K562 treated with DMSO at 1 percent for 24 hours (cell line): Measurements from ENCODE around the gene ADAD2. TPM values are rescaled to one million over a fixed set of nuclear protein-coding genes. Genes with fewer than 3 reads are reported as not detected.

Experiments used
- total RNA-seq: library from RNA; unstranded; fragments of 300-600 nt; gene quantifications from 2 replicates; pipeline ENCODE4 v1.2.3, GENCODE V29; 2022; ENCODE audit warnings: low read depth; ENCODE audit not compliant: insufficient read depth

Gene ADAD2
- not detected in 2 replicates for total RNA-seq

DNA sequence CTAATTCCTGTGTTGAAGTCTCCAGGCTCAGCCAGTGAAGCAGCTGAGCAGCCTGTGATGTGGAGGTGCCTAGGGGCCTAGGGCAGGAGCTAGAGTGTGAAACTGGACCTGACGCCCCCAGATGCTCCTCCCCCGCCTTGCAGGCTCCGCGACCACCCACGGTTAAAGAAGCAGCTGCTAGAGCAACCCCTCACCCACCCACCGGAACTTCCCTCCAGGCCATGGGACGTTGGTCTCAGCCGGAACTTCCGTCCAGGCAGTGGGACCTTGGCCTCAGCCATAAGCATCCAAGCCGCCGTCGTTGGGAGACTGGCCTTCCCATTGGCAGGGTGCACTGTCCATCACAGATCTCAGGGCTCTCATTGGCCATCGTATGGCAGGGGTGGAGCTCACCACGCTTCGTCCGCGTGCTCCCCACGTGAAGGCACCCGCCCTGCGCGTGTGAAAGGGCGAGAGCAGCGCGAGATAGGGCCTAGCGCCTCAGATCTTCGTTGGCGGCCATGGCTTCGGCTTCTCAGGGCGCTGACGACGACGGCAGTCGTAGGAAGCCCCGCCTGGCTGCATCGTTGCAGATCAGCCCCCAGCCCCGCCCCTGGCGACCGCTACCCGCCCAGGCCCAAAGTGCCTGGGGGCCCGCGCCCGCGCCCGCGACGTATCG lies at the start of gene ADAD2:
TSS of gene ADAD2 (plus strand) at position 427 of the 658 bp plus-strand sequence. CDS start at position 501, 74 bp downstream.

DNA sequence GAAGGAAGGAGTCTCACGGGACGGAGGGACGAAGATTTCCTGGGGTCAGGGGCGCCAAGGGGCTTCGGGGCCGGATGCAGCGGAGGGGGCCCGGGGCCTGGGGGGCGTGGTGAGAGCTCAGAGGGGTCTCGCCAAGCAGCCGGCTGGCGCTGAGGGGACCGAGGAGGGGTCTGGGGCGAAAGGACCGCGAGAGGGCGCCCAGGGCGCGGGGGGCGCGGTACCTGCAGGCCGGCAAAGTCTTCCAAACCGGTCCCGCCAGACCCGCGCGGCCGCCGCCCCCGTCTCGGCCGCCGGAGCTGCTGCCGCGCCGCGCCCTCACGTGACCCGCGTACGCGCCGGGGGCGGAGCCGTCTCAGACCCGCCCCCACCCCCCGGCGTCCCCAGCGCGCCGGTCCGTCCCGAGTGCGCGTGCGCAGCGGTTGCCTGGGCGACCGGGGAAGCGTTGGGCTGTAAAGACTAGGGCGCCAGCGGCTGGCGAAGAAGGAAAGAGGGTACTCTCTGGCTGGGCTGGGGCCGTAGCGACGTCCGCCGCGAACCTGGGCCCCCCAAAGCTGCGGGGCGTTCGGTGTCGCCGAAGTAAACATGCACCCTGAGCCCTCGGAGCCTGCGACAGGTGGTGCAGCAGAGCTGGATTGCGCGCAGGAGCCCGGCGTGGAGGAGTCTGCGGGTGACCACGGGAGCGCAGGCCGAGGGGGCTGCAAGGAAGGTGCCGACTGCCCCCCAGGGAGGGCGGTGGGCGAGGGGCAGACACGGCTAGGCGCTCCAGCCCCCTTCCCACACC lies 45.9 kb upstream of the ADAD2 start, which contains the start of the genes DNAAF1 and HSDL1:
TSS of gene DNAAF1 (plus strand) at position 450 of the 781 bp plus-strand sequence. CDS start at position 583, 133 bp downstream.
TSS of gene HSDL1 (minus strand) at position 319 of the 781 bp plus-strand sequence. CDS start 13,856 bp downstream, outside the sequence.

DNA sequence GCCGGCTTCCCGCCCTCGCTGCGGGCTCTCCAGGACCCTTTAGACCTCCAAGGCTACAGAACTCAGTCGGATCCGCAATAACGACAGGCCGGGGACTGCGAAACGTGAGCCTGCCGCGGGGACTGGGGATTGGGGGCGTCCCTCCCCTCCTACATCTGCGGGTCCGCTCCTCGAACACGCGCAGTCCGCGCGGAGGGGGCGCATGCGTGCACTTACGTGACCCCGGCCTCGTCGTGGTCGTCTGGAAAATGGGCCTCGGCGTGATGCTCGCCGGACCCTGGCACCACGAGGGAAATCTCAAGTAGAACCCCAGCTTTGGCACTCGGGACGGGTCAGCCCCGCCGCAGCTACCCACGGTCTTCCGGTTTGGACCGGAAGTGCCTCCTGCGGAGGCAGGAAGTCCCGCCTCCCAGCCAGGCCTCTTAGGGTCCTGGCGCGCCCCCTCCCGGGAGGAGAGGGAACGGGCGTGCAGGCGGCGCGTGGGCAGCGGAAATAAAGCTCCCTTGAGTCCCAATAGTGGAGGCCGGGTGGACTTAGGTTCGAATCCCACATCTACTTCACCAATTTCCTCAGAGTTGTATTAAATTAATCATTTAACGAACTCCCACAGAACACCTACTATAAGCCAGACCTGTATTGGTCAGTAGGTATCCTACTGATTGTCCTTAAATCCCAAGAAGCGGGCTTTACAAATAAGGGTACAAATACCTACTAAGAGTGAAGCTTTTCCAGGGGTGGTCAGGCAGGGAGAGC lies 4.1 kb upstream of the ADAD2 start, which contains the start of gene TAF1C:
TSS of gene TAF1C (minus strand) at position 373 of the 753 bp plus-strand sequence. CDS start 2,069 bp downstream, outside the sequence.

DNA sequence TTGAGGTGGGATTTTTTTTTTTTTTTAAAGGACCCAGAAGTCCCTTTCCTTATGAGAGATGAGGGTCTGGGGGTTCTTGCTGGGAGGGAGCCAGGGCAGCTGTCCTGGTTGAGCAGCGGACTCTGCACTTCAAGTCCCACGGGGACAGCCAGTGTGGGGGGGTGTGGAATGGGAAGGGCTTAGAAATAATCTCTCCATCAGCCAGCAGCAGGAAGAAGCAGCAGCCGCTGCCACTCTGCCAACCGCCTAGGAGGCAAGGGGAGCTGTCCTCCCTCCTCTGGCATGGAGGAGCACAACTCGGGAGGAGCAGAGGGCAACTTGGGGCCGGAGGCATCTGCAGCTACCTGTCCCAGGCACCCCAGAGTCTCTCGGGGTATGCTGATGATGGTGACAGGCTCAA lies 49.0 kb downstream of the ADAD2 start, which contains the start of gene KCNG4:
TSS of gene KCNG4 (minus strand) at position 104 of the 400 bp plus-strand sequence. CDS start 2,527 bp downstream, outside the sequence.

Other genes starting within 250 kb of the ADAD2 start
- 24.3 and 28.7 TPM in 2 replicates for gene OSGIN1, start 237.9 kb upstream of the ADAD2 start, total RNA-seq
- gene NECAB2, start 222.9 kb upstream of the ADAD2 start, total RNA-seq, result not detected in 2 replicates
- gene SLC38A8, start 148.4 kb upstream of the ADAD2 start, total RNA-seq, result 0.65 TPM in 1 of 2 replicates, not detected in the other
- gene MBTPS1, start 74.2 kb upstream of the ADAD2 start, total RNA-seq, result 85.2 and 92.7 TPM in 2 replicates
- 36.2 and 36.5 TPM in 2 replicates for gene HSDL1, start 46.0 kb upstream of the ADAD2 start, total RNA-seq
- gene DNAAF1, start 45.8 kb upstream of the ADAD2 start, total RNA-seq, result 0.12 TPM in 1 of 2 replicates, not detected in the other
- gene TAF1C, start 4.1 kb upstream of the ADAD2 start, total RNA-seq, result 28.0 and 32.3 TPM in 2 replicates
- not detected in 2 replicates for gene KCNG4, start 48.9 kb downstream of the ADAD2 start, total RNA-seq
- gene WFDC1, start 103.7 kb downstream of the ADAD2 start, total RNA-seq, result not detected in 2 replicates
- 0.17 TPM in 1 of 2 replicates, not detected in the other for gene ATP2C2, start 177.4 kb downstream of the ADAD2 start, total RNA-seq